GM06990 (cell line): ENCODE data around the gene POC5.
A peak's percentile ranks its signal among the peaks of the same experiment; 100 is the strongest.

ENCODE experiments used
- DNase-seq: peaks from one replicate; pipeline ENCODE4 v3.0.0-alpha.2; 2011; ENCODE audit not compliant: insufficient read length; ENCODE audit errors: extremely low read depth
- H3K27me3 ChIP-seq: replicated peaks from 2 replicates; pipeline ENCODE4 v1.6.0; 2011; ENCODE audit warnings: low read length; ENCODE audit not compliant: control insufficient read depth, insufficient read depth
- H3K36me3 ChIP-seq: 2 replicates; pipeline ENCODE4 v1.5.1; 2011; ENCODE audit warnings: low read length; ENCODE audit not compliant: control insufficient read depth, insufficient read depth
- H3K4me3 ChIP-seq: replicated peaks from 2 replicates; pipeline ENCODE4 v1.5.1; 2011; ENCODE audit warnings: low read depth, mild to moderate bottlenecking, control low read depth, low read length
- CTCF ChIP-seq: IDR thresholded peaks from 2 replicates; pipeline ENCODE4 v1.5.1; 2011; ENCODE audit warnings: low read length, control low read depth, mild to moderate bottlenecking, inconsistent platforms; ENCODE audit not compliant: insufficient read depth, poor library complexity, severe bottlenecking

POC5 gene

GRCh38 chr5:75656311-75657003, 60.8 kb downstream of the POC5 start:
- no peak for TF ChIP-seq CTCF
- Histone ChIP-seq H3K4me3 (no peak overlapping the region), H3K36me3 (no peaks in the 10 kb centered on the region), H3K27me3 (no peaks in the 10 kb centered on the region)
- no peak for DNase-seq

GRCh38 chr5:75654693-75655295, 62.4 kb downstream of the POC5 start:
- Histone ChIP-seq H3K27me3 (no peaks in the 10 kb centered on the region), H3K4me3 (no peak overlapping the region), H3K36me3 (no peaks in the 10 kb centered on the region)
- TF ChIP-seq CTCF: no peak
- no peak for DNase-seq

GRCh38 chr5:75653521-75653920, 63.7 kb downstream of the POC5 start:
- Histone ChIP-seq H3K36me3 (no peaks in the 10 kb centered on the region), H3K27me3 (no peaks in the 10 kb centered on the region), H3K4me3 (no peak overlapping the region)
- TF ChIP-seq CTCF: no peak
- no peak for DNase-seq

GRCh38 chr5:75651575-75652238, 65.5 kb downstream of the POC5 start:
- Histone ChIP-seq H3K27me3 (no peaks in the 10 kb centered on the region), H3K36me3 (no peaks in the 10 kb centered on the region), H3K4me3 (no peak overlapping the region)
- TF ChIP-seq CTCF: no peak
- no peak for DNase-seq

GRCh38 chr5:75648712-75649111, 68.5 kb downstream of the POC5 start:
- peak; percentile 35 for DNase-seq
- Histone ChIP-seq H3K36me3 (no peaks in the 10 kb centered on the region), H3K27me3 (no peaks in the 10 kb centered on the region), H3K4me3 (no peak overlapping the region)
- no peak for TF ChIP-seq CTCF
